GM13977 (cell line): ENCODE measurements around the gene MRRF.

Experiments
- DNase-seq: peaks from one replicate; pipeline ENCODE4 v3.0.0; 2012; ENCODE audit warnings: low spot score
- CTCF ChIP-seq: IDR thresholded peaks from 2 replicates; pipeline ENCODE4 v1.5.1; 2012; ENCODE audit warnings: mild to moderate bottlenecking, control low read depth; ENCODE audit not compliant: insufficient read depth; ENCODE audit errors: extremely low read depth, missing control alignments
- in situ Hi-C: fragments of 300-500 bp; cut with MboI; formaldehyde crosslinking; loops from one replicate; pipeline ENCODE4 v1.12.0; 2022; ENCODE audit warnings: low sequenced_read_pairs, low pct_unique_long_range_greater_than_20kb, mixed read lengths, inconsistent platforms; ENCODE audit not compliant: unreplicated experiment

Gene MRRF

GRCh38 chr9:122228191-122228567 is 36.5 kb upstream of the MRRF start:
- in situ Hi-C loops: no loop called here
- peak; percentile 39 for DNase-seq
- no peak for TF ChIP-seq CTCF

- peak; percentile 57 for DNase-seq
- in situ Hi-C loops: no loop called here
- no peak for TF ChIP-seq CTCF
These were observed 35.9 kb upstream of the MRRF start, which contains the start of gene LHX6 for GRCh38 chr9:122228568-122229484. TSS of gene LHX6 (minus strand) at chr9:122228957. CDS start at chr9:122228740, 217 bp downstream.

GRCh38 chr9:122229485-122229837 is 35.2 kb upstream of the MRRF start:
- no peak for TF ChIP-seq CTCF
- DNase-seq: no peak
- in situ Hi-C loops: no loop called here

- no peak for TF ChIP-seq CTCF
- in situ Hi-C loops: no loop called here
- no peak for DNase-seq
These were observed 31.8 kb upstream of the MRRF start for GRCh38 chr9:122232796-122233306.

GRCh38 chr9:122234022-122234748 is 30.5 kb upstream of the MRRF start:
- in situ Hi-C loops: no loop called here
- DNase-seq: no peak
- no peak for TF ChIP-seq CTCF

GRCh38 chr9:122236681-122237080 is 28.0 kb upstream of the MRRF start:
- DNase-seq: no peak
- TF ChIP-seq CTCF: no peak
- in situ Hi-C loops: no loop called here
